MM.1S (cell line): ENCODE results near the gene MTSS2.

Source experiments
- DNase-seq: peaks from one replicate; pipeline ENCODE4 v3.0.0-alpha.2; 2015
- H2AFZ ChIP-seq: fragments of 300-600 bp; sonication (generic); 2 replicates; pipeline ENCODE4 v1.6.0; 2016; ENCODE audit warnings: antibody characterized with exemption, low read length
- H3F3A ChIP-seq: fragments of 300-600 bp; sonication (generic); 2 replicates; pipeline ENCODE4 v1.6.1; 2016; ENCODE audit warnings: mild to moderate bottlenecking, antibody characterized with exemption, low read length, moderate library complexity, mixed read lengths; ENCODE audit not compliant: insufficient read depth
- H3K27ac ChIP-seq: fragments of 300-600 bp; sonication (generic); 2 replicates; pipeline ENCODE4 v1.5.1; 2016; ENCODE audit warnings: mild to moderate bottlenecking, low read length
- H3K27me3 ChIP-seq: fragments of 300-600 bp; sonication (generic); replicated peaks from 2 replicates; pipeline ENCODE4 v1.6.0; 2016; ENCODE audit warnings: low read length; ENCODE audit not compliant: insufficient read depth
- H3K36me3 ChIP-seq: fragments of 300-600 bp; sonication (generic); replicated peaks from 2 replicates; pipeline ENCODE4 v1.6.1; 2016; ENCODE audit warnings: mild to moderate bottlenecking, low read length, mixed read lengths; ENCODE audit not compliant: insufficient read depth
- H3K4me1 ChIP-seq: fragments of 300-600 bp; sonication (generic); 2 replicates; pipeline ENCODE4 v1.6.1; 2016; ENCODE audit warnings: low read length, mixed read lengths
- H3K4me2 ChIP-seq: fragments of 300-600 bp; sonication (generic); 2 replicates; pipeline ENCODE4 v1.6.0; 2016; ENCODE audit warnings: low read depth, low read length
- H3K4me3 ChIP-seq: fragments of 300-600 bp; sonication (generic); 2 replicates; pipeline ENCODE4 v1.5.1; 2016; ENCODE audit warnings: low read length, mixed read lengths
- H3K79me2 ChIP-seq: fragments of 300-600 bp; sonication (generic); 2 replicates; pipeline ENCODE4 v1.6.1; 2016; ENCODE audit warnings: mixed run types, low read length, mixed read lengths
- H3K9ac ChIP-seq: fragments of 300-600 bp; sonication (generic); 2 replicates; pipeline ENCODE4 v1.6.1; 2016; ENCODE audit warnings: low read length, mixed read lengths
- H3K9me2 ChIP-seq: fragments of 300-600 bp; sonication (generic); replicated peaks from 2 replicates; pipeline ENCODE4 v1.6.1; 2016; ENCODE audit warnings: mild to moderate bottlenecking, low read length, mixed read lengths; ENCODE audit not compliant: insufficient read depth
- H3K9me3 ChIP-seq: fragments of 300-600 bp; sonication (generic); replicated peaks from 2 replicates; pipeline ENCODE4 v1.6.1; 2016; ENCODE audit warnings: mild to moderate bottlenecking, low read length, mixed read lengths; ENCODE audit not compliant: insufficient read depth
- H4K20me1 ChIP-seq: fragments of 300-600 bp; sonication (generic); 2 replicates; pipeline ENCODE4 v1.6.1; 2016; ENCODE audit warnings: mild to moderate bottlenecking, low read length, moderate library complexity, mixed read lengths; ENCODE audit not compliant: insufficient read depth
- CTCF ChIP-seq: fragments of 300-600 bp; sonication (generic); IDR thresholded peaks from 2 replicates; pipeline ENCODE4 v1.5.1; 2016; ENCODE audit warnings: antibody characterized with exemption, low read length, mixed read lengths
- EZH2 ChIP-seq: fragments of 300-600 bp; sonication (generic); optimal IDR thresholded peaks from 2 replicates; pipeline ENCODE3; 2017; ENCODE audit warnings: low read depth, mild to moderate bottlenecking, antibody characterized with exemption, low read length, mixed read lengths
- EZH2phosphoT487 ChIP-seq: fragments of 300-600 bp; sonication (generic); IDR thresholded peaks from 2 replicates; pipeline ENCODE4 v1.6.1; 2018; ENCODE audit warnings: antibody characterized with exemption, low read length

Gene MTSS2

DNA sequence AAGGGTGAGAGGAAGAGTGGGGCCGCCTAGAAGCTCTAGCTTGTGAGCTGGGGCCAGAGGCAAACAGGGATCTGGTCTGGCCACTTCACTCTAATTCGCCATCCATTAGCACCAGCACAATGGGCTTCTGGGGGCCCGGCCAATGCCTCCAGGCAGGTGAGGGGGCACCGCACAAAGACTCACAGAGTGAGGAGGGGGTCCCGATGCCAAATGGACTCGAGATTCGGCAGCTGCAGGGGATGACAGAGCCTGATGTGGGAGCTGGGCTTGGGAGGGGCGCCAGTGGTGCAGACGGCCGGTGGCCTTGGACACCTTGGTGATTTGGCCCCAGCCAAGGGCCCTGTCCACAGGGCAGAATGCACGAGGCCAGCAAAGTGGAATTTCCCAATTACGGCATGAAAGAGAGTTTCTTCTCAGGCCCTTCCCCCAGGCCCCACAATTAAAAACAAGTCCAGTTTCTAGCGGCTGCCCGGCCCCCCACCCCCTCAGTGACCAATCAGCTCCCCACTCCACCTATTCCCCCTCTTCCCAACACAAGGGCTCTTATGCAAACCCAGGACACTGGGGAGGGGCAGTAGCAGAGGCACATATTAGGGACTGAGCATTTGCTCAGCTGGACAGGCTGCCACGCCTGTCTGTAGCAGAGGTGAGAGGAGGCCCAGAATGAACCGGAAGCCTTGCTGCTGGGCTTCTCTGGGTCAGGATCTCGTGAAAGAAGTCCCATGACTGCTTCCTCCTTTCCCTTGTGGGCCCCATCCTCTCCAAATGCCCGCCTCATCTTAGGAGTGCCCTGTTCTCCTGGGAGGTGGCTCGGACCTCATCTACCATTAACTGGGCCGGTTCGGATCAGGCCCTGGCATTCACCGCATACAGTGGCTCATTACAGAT, 39.4 kb upstream of the MTSS2 start:
- no peaks in the 10 kb centered on the region; the same call in 1 of the 2 replicates for H3K36me3 ChIP-seq

GRCh38 chr16:70724146-70725023, 38.5 kb upstream of the MTSS2 start:
- no peak for DNase-seq
- H3K4me1 ChIP-seq = no peaks in the 10 kb centered on the region
- no peaks in the 10 kb centered on the region; the same call in 1 of the 2 replicates for H3K36me3 ChIP-seq
- H3K27me3 ChIP-seq = no peaks in the 10 kb centered on the region
- H3K9me3 ChIP-seq = no peaks in the 10 kb centered on the region
- no peak overlapping the region for H3K4me3 ChIP-seq
- no peaks in the 10 kb centered on the region for H4K20me1 ChIP-seq
- no peak for TF ChIP-seq EZH2
- no peak for TF ChIP-seq EZH2phosphoT487
- TF ChIP-seq CTCF = no peak
- no peaks in the 10 kb centered on the region for H3K9me2 ChIP-seq
- no peak overlapping the region for H3K9ac ChIP-seq
- no peak overlapping the region for H2AFZ ChIP-seq
- H3F3A ChIP-seq = no peaks in the 10 kb centered on the region
- no peaks in the 10 kb centered on the region for H3K79me2 ChIP-seq
- H3K27ac ChIP-seq = no peak overlapping the region
- H3K4me2 ChIP-seq = no peak overlapping the region

More for the DNA sequence above, 39.4 kb upstream of the MTSS2 start:
- no peaks in the 10 kb centered on the region for H3K4me1 ChIP-seq
- H3K9ac ChIP-seq = no peak overlapping the region
- TF ChIP-seq CTCF = no peak
- no peak for TF ChIP-seq EZH2phosphoT487
- no peak for TF ChIP-seq EZH2
- H4K20me1 ChIP-seq = no peaks in the 10 kb centered on the region
- DNase-seq = no peak
- H2AFZ ChIP-seq = no peak overlapping the region
- H3K79me2 ChIP-seq = no peaks in the 10 kb centered on the region
- H3K4me3 ChIP-seq = no peak overlapping the region
- no peaks in the 10 kb centered on the region for H3K27me3 ChIP-seq
- no peaks in the 10 kb centered on the region for H3K9me2 ChIP-seq
- no peak overlapping the region for H3K4me2 ChIP-seq
- H3K9me3 ChIP-seq = no peaks in the 10 kb centered on the region
- H3K27ac ChIP-seq = no peak overlapping the region
- H3F3A ChIP-seq = no peaks in the 10 kb centered on the region

DNA sequence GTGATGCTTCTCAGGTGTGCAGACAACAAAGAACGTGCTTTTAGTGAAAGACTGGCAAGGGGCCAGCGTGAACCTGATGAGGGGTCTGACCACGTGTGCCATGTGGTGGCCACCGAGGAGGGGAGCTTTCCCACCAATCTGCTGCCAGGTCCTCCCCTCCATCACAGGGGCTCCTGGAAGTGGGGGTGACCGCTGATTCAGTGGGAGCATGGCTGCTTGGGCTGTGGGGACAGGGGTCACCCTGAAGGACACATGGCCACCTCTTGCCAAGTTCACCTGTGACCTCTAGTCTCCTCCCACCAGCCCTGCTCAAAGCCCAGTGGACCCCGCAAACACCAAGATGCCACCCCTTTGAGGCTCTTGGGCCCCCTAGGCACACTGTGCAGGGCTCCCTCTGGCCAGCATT, 37.9 kb upstream of the MTSS2 start:
- H3K9ac ChIP-seq = no peak overlapping the region
- no peak overlapping the region for H3K4me3 ChIP-seq
- no peak overlapping the region for H3K4me2 ChIP-seq
- no peak for TF ChIP-seq EZH2phosphoT487
- TF ChIP-seq EZH2 = no peak
- no peak for TF ChIP-seq CTCF
- H4K20me1 ChIP-seq = no peaks in the 10 kb centered on the region
- no peaks in the 10 kb centered on the region for H3K9me3 ChIP-seq
- DNase-seq = no peak
- no peaks in the 10 kb centered on the region for H3K4me1 ChIP-seq
- no peak overlapping the region for H3K27ac ChIP-seq
- H2AFZ ChIP-seq = no peak overlapping the region
- H3K27me3 ChIP-seq = no peaks in the 10 kb centered on the region
- H3F3A ChIP-seq = no peaks in the 10 kb centered on the region
- no peaks in the 10 kb centered on the region; the same call in 1 of the 2 replicates for H3K36me3 ChIP-seq
- H3K9me2 ChIP-seq = no peaks in the 10 kb centered on the region
- no peaks in the 10 kb centered on the region for H3K79me2 ChIP-seq
